Activated T-helper 9 cell treated with anti-CD3 and anti-CD28 coated beads, Interleukin-2, amount 50 U/mL, for 16 hours (primary cell): ENCODE data around the gene PKIG.
A peak's percentile ranks its signal among the peaks of the same experiment; 100 is the strongest.

Experiments
- DNase-seq: peaks from one replicate; pipeline ENCODE4 v3.0.0-alpha.2; 2020; ENCODE audit warnings: low read depth

PKIG gene

DNA sequence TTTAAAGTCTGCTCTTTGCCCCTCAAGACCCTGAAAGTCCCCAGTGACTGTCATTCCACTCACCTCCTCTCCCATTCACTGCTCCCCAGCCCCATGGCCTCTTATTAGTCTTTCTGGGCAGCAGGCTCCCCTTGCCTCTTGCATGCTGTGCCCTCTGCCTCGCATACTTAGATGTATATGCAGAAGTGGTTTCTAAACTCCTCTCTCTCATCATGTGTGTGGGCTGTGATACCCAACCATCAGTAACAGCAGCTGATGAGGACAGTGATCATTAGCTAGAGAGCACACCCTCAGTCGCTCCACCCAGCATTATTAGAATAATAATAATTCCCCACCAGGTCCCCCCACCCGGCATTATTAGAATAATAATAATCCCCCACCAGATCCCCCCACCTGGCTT, 14.5 kb downstream of the PKIG start:
- no peak for DNase-seq

DNA sequence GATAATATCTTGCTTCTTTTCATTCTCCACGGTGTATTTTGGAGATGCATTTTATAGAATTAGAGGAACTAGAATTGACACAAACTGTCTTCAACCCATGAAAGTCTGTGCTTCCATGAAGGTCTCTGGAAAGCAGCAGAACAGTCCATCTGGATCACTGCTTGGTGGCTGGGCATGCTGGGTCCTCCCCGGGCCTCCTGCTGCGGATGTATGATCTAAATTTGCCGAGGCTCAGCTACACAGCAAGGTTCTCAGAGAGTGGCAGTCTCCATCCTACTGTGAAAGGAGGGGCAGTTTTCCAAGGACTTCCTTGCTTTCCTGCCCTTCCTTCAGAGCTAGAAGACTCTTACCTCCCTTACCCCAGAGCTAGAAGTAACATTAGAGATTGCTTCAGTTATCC, 15.1 kb downstream of the PKIG start:
- DNase-seq = no peak

DNA sequence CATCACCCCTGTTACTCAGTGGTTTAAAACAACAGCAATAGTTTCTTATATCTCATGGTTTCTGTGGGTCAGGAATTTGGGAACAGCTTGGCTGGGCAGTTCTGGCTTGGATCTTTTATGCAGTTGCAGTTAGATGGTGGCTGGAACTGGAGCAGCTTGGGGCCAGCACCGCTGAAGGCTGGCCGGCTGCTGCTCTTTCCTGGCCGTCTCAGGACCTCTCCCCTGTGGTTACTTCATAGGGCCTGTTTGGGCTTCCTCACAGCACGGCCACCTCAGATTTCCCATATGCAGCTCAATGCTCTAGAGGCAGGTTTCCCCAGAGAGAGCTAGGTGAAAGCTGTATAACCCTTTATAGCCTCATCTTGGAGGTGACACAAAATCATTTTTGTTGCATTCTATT, 15.6 kb downstream of the PKIG start:
- no peak for DNase-seq

DNA sequence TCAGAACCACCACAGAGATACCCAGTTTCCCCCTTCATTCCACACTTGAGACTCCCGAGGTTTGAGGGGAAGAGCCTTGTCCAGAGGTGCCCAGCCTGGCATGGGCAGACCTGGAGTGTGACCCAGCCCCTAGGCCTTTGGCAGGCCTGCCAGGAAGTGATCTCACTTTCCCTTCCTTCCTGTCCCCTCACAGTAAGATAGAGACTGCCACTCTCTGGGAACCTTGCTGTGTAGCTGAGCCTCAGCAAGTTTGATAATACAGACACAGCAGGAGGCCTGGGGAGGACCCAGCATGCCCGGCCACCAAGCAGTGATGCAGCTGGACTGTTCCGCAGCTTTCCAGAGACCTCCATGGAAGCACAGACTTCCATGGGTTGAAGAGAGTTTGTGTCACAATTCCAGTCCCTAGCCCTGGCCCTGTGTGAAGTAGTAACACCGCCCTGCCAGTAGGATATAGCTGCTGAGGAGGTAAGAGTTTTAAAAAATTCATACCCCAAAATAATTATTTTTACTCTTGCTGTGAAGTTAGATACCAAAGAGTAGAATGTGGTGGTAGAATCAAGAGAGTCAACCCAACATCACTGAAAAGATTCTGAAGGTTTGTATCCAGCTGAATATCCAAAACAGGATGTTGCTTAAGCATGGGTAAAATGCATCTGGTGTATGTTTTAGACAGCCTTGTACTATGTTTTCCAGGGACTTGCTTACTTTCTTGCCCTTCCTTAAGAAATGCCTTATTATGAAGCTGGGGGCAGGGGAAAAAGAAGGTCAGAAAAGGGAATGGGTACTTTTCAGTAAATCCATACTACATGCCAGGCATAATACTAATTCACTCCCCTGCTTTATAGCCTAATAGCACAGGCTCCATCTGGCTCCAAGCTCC, 16.3 kb downstream of the PKIG start:
- DNase-seq = no peak

GRCh38 chr20:44599715-44600114, 17.3 kb downstream of the PKIG start:
- DNase-seq = no peak

- no peak for DNase-seq
These were observed 17.9 kb downstream of the PKIG start for GRCh38 chr20:44600301-44600700.

DNA sequence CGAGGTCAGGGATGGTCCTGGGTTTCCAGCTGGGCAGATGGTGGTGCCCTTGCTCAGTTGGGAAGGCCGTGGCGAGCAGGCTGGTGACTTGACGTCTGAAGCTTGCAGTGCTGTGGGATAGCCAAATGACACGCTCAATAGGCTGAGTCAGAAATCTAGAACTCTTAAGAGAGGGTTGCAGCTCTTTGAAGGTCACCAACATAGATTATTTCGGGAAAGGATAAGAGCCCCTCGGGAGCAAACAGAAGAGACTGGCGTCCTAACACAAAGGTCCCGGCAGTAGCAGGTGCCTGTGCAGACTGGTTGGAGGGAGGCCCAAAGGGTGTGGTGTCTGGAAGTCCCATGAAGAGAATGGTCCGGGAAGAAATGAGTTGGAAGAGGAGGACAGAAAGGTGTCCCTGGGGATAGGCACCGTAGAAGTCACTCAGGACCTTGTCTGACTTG, 18.4 kb downstream of the PKIG start:
- DNase-seq = no peak

DNA sequence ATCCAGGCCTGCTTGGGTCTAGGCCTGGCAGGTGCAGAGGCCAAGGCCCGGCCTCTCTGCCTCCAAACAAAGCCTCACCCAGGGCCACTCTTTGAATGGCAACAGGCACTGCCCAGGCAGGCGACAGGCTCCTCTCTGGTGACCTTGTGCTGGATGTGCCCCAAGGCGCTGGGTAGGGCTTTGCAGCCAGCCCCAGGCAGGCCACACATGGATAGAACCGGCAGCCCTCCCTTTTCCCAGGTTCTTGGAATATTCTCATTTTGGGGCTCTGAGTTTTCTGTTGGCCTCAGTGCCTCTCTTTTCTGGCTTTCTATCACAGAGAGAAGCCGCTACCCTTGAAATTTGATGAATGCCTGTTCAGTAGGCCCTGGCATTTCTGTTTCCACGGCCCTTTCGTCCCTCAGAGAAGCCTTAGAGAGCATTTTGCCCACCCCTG, 18.9 kb downstream of the PKIG start:
- no peak for DNase-seq

GRCh38 chr20:44601801-44602204, 19.4 kb downstream of the PKIG start:
- DNase-seq = no peak

DNA sequence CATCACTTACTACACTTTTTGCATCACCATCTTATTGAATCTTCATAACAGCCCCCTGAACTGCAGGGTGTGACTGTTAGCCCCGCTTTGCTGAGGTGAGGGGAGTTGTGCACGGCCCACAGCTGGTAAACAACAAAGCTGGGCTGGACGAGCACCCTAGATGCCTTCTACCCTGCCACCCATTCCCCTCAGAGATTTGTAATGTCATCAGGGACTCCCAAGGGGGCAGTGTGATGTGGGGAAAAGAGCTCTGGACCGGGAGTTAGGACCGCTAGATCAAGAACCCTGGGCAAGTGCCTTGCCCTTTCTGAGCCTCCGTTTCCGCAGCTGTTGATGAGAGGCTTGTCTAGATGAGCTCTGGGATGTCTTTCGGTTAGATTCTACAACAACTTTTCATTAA, 20.9 kb downstream of the PKIG start:
- no peak for DNase-seq

DNA sequence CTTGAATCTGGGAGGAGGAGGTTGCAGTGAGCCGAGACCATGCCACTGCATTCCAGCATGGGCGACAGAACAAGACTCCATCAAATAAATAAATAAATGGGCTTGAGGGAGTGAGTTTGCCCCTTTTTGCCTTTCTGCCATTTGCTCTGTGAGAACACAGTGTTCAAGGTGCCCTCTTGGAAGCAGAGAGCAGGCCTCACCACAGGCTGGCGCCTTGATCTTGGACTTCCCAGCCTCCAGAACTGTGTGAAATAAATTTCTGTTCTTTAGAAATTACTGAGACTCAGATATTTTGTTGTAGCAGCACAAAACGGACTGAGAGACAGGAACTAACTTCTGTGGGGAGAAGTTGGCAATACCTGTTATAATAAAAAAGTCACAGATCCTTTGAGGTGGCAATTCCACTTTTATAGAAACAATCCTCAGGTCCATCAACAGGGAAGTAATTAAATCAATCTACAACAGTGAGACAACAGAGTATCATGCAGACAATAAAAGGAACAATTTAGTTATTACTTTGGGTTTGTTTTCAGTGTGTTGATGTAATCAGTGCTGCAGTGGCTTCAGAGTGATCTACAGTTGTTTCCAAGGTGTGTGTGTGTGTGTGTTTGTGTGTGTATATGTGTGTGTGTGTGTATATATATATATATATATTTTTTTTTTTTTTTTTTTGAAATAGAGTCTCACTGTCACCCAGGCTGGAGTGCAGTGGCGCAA, 24.5 kb downstream of the PKIG start:
- DNase-seq = no peak

- no peak for DNase-seq
These were observed 26.7 kb downstream of the PKIG start for GRCh38 chr20:44609006-44609515.

- peak; percentile 71 for DNase-seq
These were observed 27.3 kb downstream of the PKIG start for GRCh38 chr20:44609516-44610312.

DNA sequence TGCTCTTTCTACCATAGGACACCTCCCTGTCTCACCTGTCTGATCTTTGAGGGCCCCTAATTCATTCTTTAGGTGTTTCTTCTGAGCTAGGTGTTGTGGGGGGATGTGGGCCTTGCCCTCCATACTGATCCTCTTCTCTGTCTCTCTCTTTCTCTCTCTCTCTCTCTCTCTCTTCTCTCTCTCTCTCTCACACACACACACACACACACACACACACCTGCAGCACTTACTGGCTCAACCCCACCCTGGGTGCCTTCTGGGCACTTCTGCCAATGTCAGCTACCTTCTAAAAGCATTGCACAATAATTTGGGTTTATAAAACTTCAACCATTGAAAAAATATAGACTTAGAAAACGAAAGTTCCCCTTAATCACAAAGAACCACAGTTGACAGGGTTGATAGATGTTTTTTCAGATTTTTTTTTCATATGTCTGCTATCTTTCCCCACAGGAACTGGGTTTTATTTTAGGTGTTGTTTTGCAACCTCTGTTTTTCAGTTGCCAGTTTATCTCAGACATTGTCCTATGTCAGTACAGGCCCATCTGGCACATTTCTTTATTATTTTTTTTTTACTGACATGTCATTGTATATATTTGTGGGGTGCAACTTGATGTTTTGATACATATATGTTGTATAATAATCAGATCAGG, 28.1 kb downstream of the PKIG start:
- no peak for DNase-seq

DNA sequence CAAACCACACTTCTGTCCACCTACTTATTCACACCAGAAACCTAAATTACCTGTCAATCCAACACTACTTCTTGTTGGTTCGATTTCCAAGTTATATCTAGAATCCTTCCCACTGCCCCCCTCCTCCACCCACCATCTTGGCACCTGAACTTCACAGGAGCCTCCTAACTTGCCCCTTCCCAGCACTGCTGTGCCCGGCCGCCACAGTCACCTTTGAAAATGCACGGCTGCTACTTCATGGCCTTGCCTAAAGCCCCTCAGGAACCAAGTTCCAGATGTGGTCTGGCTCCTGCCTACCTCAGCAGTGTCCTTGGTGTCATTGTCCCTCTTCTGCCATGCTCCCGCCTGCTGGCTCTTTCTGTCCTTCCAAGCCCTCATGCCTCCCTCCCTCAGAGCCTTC, 31.2 kb downstream of the PKIG start:
- no peak for DNase-seq

DNA sequence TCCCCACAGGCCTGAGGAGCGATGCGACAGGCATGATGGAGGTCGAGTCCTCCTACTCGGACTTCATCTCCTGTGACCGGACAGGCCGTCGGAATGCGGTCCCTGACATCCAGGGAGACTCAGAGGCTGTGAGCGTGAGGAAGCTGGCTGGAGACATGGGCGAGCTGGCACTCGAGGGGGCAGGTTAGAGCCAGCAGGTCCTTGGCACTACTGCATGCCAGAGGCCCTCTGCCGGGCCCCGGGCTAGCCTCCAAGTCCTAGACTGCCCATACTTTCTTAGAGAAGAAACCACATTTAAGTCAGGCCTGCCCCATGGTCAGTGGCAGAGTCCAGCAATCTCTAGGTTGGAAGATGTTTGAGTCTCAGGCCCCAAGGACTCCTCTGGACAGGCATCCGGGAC, 32.1 kb downstream of the PKIG start:
- DNase-seq = no peak

GRCh38 chr20:44615169-44615791, 32.9 kb downstream of the PKIG start:
- no peak for DNase-seq

DNA sequence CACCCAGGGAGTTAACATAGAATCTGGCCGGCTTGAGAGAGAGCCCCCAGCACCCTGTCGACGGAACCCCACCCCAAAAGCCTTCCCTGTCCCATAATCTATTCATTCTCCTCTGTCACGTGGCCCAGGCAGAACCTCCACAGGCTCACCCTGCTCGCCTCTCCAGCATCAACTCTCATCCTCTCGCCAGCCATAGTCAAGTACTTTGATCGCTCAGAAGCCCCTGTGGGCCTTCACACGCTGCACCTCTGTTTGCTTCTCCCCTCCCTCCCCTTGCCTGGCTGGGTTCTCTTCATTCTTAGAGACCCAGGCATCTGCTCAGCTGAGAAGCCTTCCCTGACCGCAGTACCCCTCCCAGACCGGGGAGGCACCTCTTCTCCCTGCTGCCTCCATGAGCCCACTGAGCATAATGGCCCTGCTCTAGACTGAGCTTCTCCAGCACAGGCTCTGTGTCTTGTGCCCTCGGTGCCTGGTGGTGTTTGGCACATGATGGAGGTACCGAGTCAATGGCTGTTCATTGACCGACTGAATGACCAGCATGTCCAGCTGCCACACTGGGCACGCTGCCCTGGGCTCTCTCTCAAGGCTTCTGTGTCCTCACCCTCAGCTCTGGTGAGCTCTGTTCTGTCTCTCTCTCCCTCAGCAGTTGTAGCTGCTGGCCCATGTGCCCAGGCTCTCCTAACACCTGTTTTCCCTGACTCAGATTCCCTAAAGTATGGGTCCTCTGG, 33.7 kb downstream of the PKIG start:
- no peak for DNase-seq

DNA sequence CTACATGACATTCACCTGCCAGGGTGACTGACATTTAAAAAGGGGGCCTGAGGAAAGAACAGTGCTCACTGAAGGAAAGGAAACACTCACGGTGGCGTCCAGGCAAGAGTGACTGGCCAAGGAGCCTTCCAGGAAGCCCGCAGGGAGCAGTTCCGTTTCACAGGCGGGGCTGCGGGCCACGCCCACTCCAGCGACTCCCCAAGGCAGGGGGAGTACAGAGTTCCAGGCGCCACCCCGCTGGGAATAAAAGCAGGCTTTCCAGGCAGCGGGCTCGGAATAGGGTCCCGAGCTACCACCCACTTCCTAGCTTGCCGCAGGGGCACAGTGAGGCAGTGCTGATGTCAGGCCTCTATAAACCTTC, 34.2 kb downstream of the PKIG start:
- no peak for DNase-seq

- DNase-seq = no peak
These were observed 35.9 kb downstream of the PKIG start for GRCh38 chr20:44618318-44618731.

DNA sequence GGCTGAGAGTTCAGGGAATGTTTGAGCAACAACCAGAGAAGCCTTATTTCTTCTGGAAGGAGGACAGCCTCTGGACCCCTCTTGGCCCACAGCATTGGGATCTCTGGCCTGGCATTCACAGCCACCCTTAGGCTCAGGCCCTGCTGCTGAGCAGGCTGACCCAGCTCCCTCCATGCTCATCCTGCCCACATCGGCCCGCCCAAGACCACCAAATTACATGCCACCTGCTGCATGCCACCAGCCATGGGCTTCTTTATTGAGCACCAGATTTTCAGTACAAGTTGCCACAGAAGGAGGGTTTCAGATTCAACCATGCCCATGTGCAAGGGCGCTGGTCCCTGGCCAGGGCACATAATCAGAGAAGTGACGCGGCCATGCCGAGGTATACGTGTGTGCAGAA, 36.9 kb downstream of the PKIG start:
- no peak for DNase-seq
